ENCODE measurements around the gene IGSF21. TPM values are rescaled to one million over a fixed set of nuclear protein-coding genes. Genes with fewer than 3 reads are reported as not detected.

The IGSF21 gene
- total and polyA plus RNA-seq, 7 experiments from 2014 or later: not detected

GRCh38 chr1:18200918-18201317, 93.3 kb downstream of the IGSF21 start:
- Histone ChIP-seq H3K27me3 (ENCODE audit: control insufficient read depth in 2 of 2, insufficient read depth in 2 of 2, low read length in 2 of 2) (no peaks in the 10 kb centered on the region), H3K36me3 (ENCODE audit: control insufficient read depth in 2 of 3, insufficient read depth in 3 of 3, low read length in 3 of 3) (no peaks in the 10 kb centered on the region), H3K4me1 (ENCODE audit: control insufficient read depth in 2 of 2, insufficient read depth in 2 of 2, low read length in 2 of 2) (no peaks in the 10 kb centered on the region), H3K4me3 (ENCODE audit: low read length) (no peak overlapping the region), H3K9me3 (ENCODE audit: control insufficient read depth in 2 of 3, low read length in 3 of 3) (no peaks in the 10 kb centered on the region), H3K27ac (ENCODE audit: low read depth, low read length) (no peak overlapping the region)
- ChIA-PET CTCF (no interaction called here), POLR2A (no interaction called here)
- Mint-ChIP-seq H3K9me3 (peaks cover 0 to 3% (median 0%) of the 10 kb centered on the region in 11 donors), H3K27me3 (peaks cover 19 to 60% (median 54%) of the 10 kb centered on the region in 5 donors), H3K27ac (no peak overlapping the region), H3K4me3 (no peak overlapping the region), H3K36me3 (peaks cover 0 to 3% (median 0%) of the 10 kb centered on the region in 5 donors), H3K4me1 (peaks cover 0 to 2% (median 0%) of the 10 kb centered on the region in 7 donors)
- no peak for ATAC-seq
- intact Hi-C loops (cut with micrococcal nuclease): no loop called here
- DNase-seq: no peak

GRCh38 chr1:18201997-18202719, 94.6 kb downstream of the IGSF21 start:
- H3K4me1 Mint-ChIP-seq: peaks cover 0 to 1% (median 0%) of the 10 kb centered on the region in 7 donors
- H3K27ac Mint-ChIP-seq: no peak overlapping the region
- ChIA-PET CTCF (no interaction called here), POLR2A (no interaction called here)
- intact Hi-C loops (cut with micrococcal nuclease): no loop called here
- H3K36me3 Mint-ChIP-seq: peaks cover 0 to 3% (median 0%) of the 10 kb centered on the region in 5 donors
- H3K27ac ChIP-seq (ENCODE audit: low read depth, low read length): no peak overlapping the region
- H3K4me1 ChIP-seq (ENCODE audit: control insufficient read depth in 2 of 2, insufficient read depth in 2 of 2, low read length in 2 of 2): no peaks in the 10 kb centered on the region
- H3K9me3 Mint-ChIP-seq: peaks cover 0 to 13% (median 2%) of the 10 kb centered on the region in 11 donors
- H3K27me3 ChIP-seq (ENCODE audit: control insufficient read depth in 2 of 2, insufficient read depth in 2 of 2, low read length in 2 of 2): no peaks in the 10 kb centered on the region
- H3K9me3 ChIP-seq (ENCODE audit: control insufficient read depth in 2 of 3, low read length in 3 of 3): peaks cover 0 to 8% (median 0%) of the 10 kb centered on the region in 3 experiments
- H3K36me3 ChIP-seq (ENCODE audit: control insufficient read depth in 2 of 3, insufficient read depth in 3 of 3, low read length in 3 of 3): no peaks in the 10 kb centered on the region
- H3K4me3 Mint-ChIP-seq: no peak overlapping the region
- no peak for DNase-seq
- no peak overlapping the region for H3K4me3 ChIP-seq (ENCODE audit: low read length)
- no peak for ATAC-seq
- H3K27me3 Mint-ChIP-seq: peaks cover 13 to 62% (median 57%) of the 10 kb centered on the region in 5 donors

DNA sequence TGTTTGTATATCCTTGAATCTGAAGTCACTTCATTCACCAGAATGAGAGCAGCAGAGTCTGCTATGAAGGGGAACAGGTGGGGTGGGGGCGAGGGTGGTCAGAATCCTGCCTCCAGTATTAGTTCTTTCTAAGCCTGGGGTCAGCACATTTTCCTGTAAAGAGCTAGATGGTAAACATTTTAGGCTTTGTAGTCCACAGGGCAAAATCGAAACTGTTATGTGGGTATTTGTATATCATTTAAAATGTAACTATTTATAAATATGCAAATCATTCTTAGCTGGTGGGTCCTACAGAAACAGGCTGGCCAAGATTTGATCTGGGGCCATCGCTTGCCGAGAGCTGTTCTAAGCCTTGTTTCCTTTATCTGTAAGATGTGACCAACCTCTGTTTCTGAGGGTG, 96.0 kb downstream of the IGSF21 start:
- POLR2A ChIA-PET: interaction anchor here (0.8 kb wide), 1 partner anchor 15 kb away, joined by 3 read pairs; no protein-coding TSS in a partner anchor
- Mint-ChIP-seq H3K36me3 (peaks cover 0 to 3% (median 0%) of the 10 kb centered on the region in 5 donors), H3K4me3 (no peak overlapping the region), H3K27ac (no peak overlapping the region), H3K9me3 (peaks cover 0 to 16% (median 3%) of the 10 kb centered on the region in 11 donors), H3K4me1 (peaks cover 0 to 1% (median 0%) of the 10 kb centered on the region in 7 donors), H3K27me3 (peaks cover 13 to 55% (median 48%) of the 10 kb centered on the region in 5 donors)
- DNase-seq (no peak), ATAC-seq (no peak)
- Histone ChIP-seq H3K4me1 (ENCODE audit: control insufficient read depth in 2 of 2, insufficient read depth in 2 of 2, low read length in 2 of 2) (no peaks in the 10 kb centered on the region), H3K27ac (ENCODE audit: low read depth, low read length) (no peak overlapping the region), H3K27me3 (ENCODE audit: control insufficient read depth in 2 of 2, insufficient read depth in 2 of 2, low read length in 2 of 2) (no peaks in the 10 kb centered on the region), H3K9me3 (ENCODE audit: control insufficient read depth in 2 of 3, low read length in 3 of 3) (peaks cover 0 to 10% (median 0%) of the 10 kb centered on the region in 3 experiments), H3K4me3 (ENCODE audit: low read length) (no peak overlapping the region), H3K36me3 (ENCODE audit: control insufficient read depth in 2 of 3, insufficient read depth in 3 of 3, low read length in 3 of 3) (no peaks in the 10 kb centered on the region)
- intact Hi-C loops (cut with micrococcal nuclease): no loop called here
- CTCF ChIA-PET: no interaction called here

DNA sequence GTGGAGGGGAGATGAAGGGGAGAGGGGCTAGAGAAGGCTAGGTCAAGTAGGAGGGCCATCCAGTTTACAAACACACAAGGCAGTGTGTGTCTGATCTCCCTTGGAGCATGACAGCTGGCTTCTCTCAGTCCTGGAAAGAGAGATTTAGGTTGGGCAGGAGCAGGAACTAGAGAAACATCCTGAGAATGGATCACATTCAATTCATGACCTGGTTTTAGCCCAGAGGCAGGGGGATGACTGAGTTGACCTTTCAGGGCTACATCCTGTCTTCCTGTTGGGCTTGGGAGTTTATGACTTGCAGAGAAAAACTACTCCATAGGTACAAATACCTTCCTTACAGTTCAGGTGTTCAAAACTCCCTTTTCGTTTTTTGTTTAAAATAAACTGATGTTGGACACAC, 97.0 kb downstream of the IGSF21 start:
- H3K9me3 Mint-ChIP-seq: peaks cover 0 to 16% (median 3%) of the 10 kb centered on the region in 11 donors
- Histone ChIP-seq H3K9me3 (ENCODE audit: control insufficient read depth in 2 of 3, low read length in 3 of 3) (peaks cover 0 to 10% (median 0%) of the 10 kb centered on the region in 3 experiments), H3K36me3 (ENCODE audit: control insufficient read depth in 2 of 3, insufficient read depth in 3 of 3, low read length in 3 of 3) (no peaks in the 10 kb centered on the region), H3K4me3 (ENCODE audit: low read length) (no peak overlapping the region), H3K27me3 (ENCODE audit: control insufficient read depth in 2 of 2, insufficient read depth in 2 of 2, low read length in 2 of 2) (no peaks in the 10 kb centered on the region), H3K4me1 (ENCODE audit: control insufficient read depth in 2 of 2, insufficient read depth in 2 of 2, low read length in 2 of 2) (no peaks in the 10 kb centered on the region), H3K27ac (ENCODE audit: low read depth, low read length) (no peak overlapping the region)
- H3K4me3 Mint-ChIP-seq: no peak overlapping the region
- intact Hi-C loops (cut with micrococcal nuclease): no loop called here
- peaks cover 12 to 52% (median 40%) of the 10 kb centered on the region in 5 donors for H3K27me3 Mint-ChIP-seq
- ChIA-PET CTCF (no interaction called here), POLR2A (no interaction called here)
- ATAC-seq: no peak
- H3K36me3 Mint-ChIP-seq: peaks cover 0 to 3% (median 0%) of the 10 kb centered on the region in 5 donors
- peaks cover 0 to 1% (median 0%) of the 10 kb centered on the region in 7 donors for H3K4me1 Mint-ChIP-seq
- no peak for DNase-seq
- H3K27ac Mint-ChIP-seq: no peak overlapping the region

DNA sequence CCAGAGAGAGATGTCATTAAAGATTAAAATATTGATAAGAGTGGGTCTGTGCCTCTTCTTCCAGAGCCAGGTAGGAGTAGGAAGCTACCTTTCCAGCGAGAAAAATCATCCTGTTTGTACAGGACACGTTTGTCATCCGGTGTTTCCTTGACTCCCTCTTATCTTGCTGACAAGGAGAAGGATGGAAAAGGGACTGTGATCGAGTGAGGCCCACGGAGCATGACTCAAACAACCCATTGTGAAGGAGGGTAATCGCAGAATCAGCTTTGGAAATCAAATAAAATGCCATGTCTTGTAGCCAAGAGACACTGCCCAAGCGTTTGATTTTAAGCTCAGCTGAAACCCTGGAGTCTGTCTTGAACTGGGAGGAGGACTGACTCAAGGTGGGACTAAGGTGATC, 97.7 kb downstream of the IGSF21 start:
- intact Hi-C loops (cut with micrococcal nuclease): no loop called here
- CTCF ChIA-PET: no interaction called here
- no peak for DNase-seq

DNA sequence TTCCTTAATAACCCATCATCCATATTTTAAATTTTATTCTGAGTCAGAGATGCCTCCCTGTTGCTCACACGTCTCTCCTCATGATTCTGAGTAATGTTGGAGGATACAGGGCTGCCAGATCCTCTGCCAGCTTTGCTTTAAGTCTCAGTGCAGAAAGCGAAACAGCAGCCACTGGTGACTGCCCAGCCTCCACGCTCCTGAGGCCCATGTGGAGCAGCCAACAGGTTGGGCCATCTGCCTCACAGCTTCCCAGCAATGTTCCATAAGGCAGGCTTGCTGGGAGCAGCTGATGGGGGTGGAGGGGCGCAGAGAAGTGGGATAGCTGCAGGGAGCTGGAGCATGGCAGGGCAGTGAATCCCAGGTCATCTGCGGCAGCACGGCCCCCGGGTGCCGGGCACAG, 104.2 kb downstream of the IGSF21 start:
- peaks cover 0 to 39% (median 19%) of the 10 kb centered on the region in 5 donors for H3K27me3 Mint-ChIP-seq
- no peak for ATAC-seq

More for the DNA sequence above, 97.7 kb downstream of the IGSF21 start:
- Histone ChIP-seq H3K9me3 (ENCODE audit: control insufficient read depth in 2 of 3, low read length in 3 of 3) (peaks cover 0 to 10% (median 0%) of the 10 kb centered on the region in 3 experiments), H3K27ac (ENCODE audit: low read depth, low read length) (no peak overlapping the region), H3K4me3 (ENCODE audit: low read length) (no peak overlapping the region), H3K36me3 (ENCODE audit: control insufficient read depth in 2 of 3, insufficient read depth in 3 of 3, low read length in 3 of 3) (no peaks in the 10 kb centered on the region), H3K27me3 (ENCODE audit: control insufficient read depth in 2 of 2, insufficient read depth in 2 of 2, low read length in 2 of 2) (no peaks in the 10 kb centered on the region), H3K4me1 (ENCODE audit: control insufficient read depth in 2 of 2, insufficient read depth in 2 of 2, low read length in 2 of 2) (no peaks in the 10 kb centered on the region)
- Mint-ChIP-seq H3K9me3 (peaks cover 0 to 16% (median 3%) of the 10 kb centered on the region in 11 donors), H3K4me1 (peaks cover 0 to 1% (median 0%) of the 10 kb centered on the region in 7 donors), H3K36me3 (peaks cover 0 to 3% (median 0%) of the 10 kb centered on the region in 5 donors), H3K27ac (no peak overlapping the region), H3K4me3 (no peak overlapping the region), H3K27me3 (peaks cover 7 to 45% (median 40%) of the 10 kb centered on the region in 5 donors)
- ATAC-seq: no peak
- POLR2A ChIA-PET: no interaction called here

More for the DNA sequence above, 104.2 kb downstream of the IGSF21 start:
- Histone ChIP-seq H3K36me3 (ENCODE audit: control insufficient read depth in 2 of 3, insufficient read depth in 3 of 3, low read length in 3 of 3) (no peaks in the 10 kb centered on the region), H3K4me1 (ENCODE audit: control insufficient read depth in 2 of 2, insufficient read depth in 2 of 2, low read length in 2 of 2) (no peaks in the 10 kb centered on the region), H3K27ac (ENCODE audit: low read depth, low read length) (no peak overlapping the region), H3K4me3 (ENCODE audit: low read length) (no peak overlapping the region), H3K9me3 (ENCODE audit: control insufficient read depth in 2 of 3, low read length in 3 of 3) (peaks cover 0 to 6% (median 0%) of the 10 kb centered on the region in 3 experiments), H3K27me3 (ENCODE audit: control insufficient read depth in 2 of 2, insufficient read depth in 2 of 2, low read length in 2 of 2) (no peaks in the 10 kb centered on the region)
- no peak for DNase-seq
- Mint-ChIP-seq H3K27ac (no peak overlapping the region), H3K4me3 (no peak overlapping the region), H3K36me3 (no peaks in the 10 kb centered on the region), H3K9me3 (peaks cover 0 to 14% (median 5%) of the 10 kb centered on the region in 11 donors), H3K4me1 (peaks cover 0 to 2% (median 0%) of the 10 kb centered on the region in 7 donors)
- ChIA-PET POLR2A (no interaction called here), CTCF (no interaction called here)
- intact Hi-C loops (cut with micrococcal nuclease): no loop called here
